Ovary (tissue), 9 donors: ENCODE data around the gene CARD9. TPM values are rescaled to one million over a fixed set of nuclear protein-coding genes. Genes with fewer than 3 reads are reported as not detected.
"Not testable (repeated sequence)": the region's sequence is repeated elsewhere in the genome, so short reads cannot be mapped to it uniquely, and the experiment has no call there.

Experiments
- DNase-seq, 5 donors: peaks; one replicate each; pipeline ENCODE4 v3.0.0-alpha.2; 2019 to 2020
- H3K27ac ChIP-seq, 2 donors: fragments of 200-600 bp; one replicate each; pipeline versions ENCODE4 v1.5.1 to v1.8.0; 2019 to 2022
- H3K27me3 ChIP-seq: fragments of 200-600 bp; one replicate; pipeline ENCODE4 v1.8.0; 2022
- H3K36me3 ChIP-seq: fragments of 200-600 bp; sonication (generic); one replicate; pipeline ENCODE4 v1.5.1; 2019
- H3K4me1 ChIP-seq: one replicate; pipeline ENCODE4 v1.8.1; 2013; ENCODE audit warnings: mild to moderate bottlenecking, moderate library complexity; ENCODE audit not compliant: insufficient read depth
- H3K4me3 ChIP-seq: fragments of 200-600 bp; sonication (generic); one replicate; pipeline ENCODE4 v1.5.1; 2017
- H3K9me3 ChIP-seq, 2 donors: fragments of 200-600 bp in 1 of 2; sonication (generic) in 1 of 2; one replicate each; pipeline versions ENCODE4 v1.5.1 to v1.8.1; 2013 to 2019; ENCODE audit warnings: mild to moderate bottlenecking in 1 of 2, moderate library complexity in 1 of 2
- EP300 ChIP-seq: sonication (generic); formaldehyde crosslinking; IDR thresholded peaks from one replicate; pipeline ENCODE4 v1.6.1; 2017; ENCODE audit warnings: antibody characterized with exemption
- POLR2A ChIP-seq: fragments of 450-650 bp; IDR thresholded peaks from one replicate; pipeline ENCODE4 v1.6.1; 2017; ENCODE audit warnings: antibody characterized with exemption, mild to moderate bottlenecking, moderate library complexity
- WGBS, 3 donors: extraction: QIAGEN DNeasy Blood & Tissue Kit in 1 of 3; methylation state at CpG; one replicate each; pipeline versions ENCODE4 v1.1.5 to v1.1.7; 2013 to 2017; 5-methylcytosine and 5-hydroxymethylcytosine counted together
- intact Hi-C, 4 donors: fragments of 100-400 bp; cut with DNase I; formaldehyde crosslinking; loops; one replicate each; pipeline versions ENCODE4 v1.11.0 to v1.15.1; 2022 to 2023
- polyA plus RNA-seq, 2 donors: library from polyadenylated mRNA; stranded (reverse); fragments of 200-250 nt in 1 of 2; fragments of 350-450 nt in 1 of 2; fragmentation: Illumina TruSeq in 1 of 2; extraction: RNeasy Lipid Tissue Mini Kit (QIAGEN cat#74804) in 1 of 2; gene quantifications; one replicate each; pipeline ENCODE4 v1.2.3, GENCODE V29; 2013 to 2014
- total RNA-seq, 7 donors: library from RNA; depleted of rRNA in 2 of 7; stranded (reverse); fragments of >200 nt in 2 of 7; fragmentation: NEBNext Ultra II Directional in 3 of 7; extraction: Animal tissue kit (Norgen Biotek cat#: 25700) in 3 of 7; gene quantifications; one replicate each; pipeline versions ENCODE4 v1.1.0 to v1.2.4, GENCODE V29; 2016 to 2023
- TF ChIP-seq, protein P1 (sequence below), 3 donors: fragments of 450-650 bp in 2 of 3; fragments of 200-600 bp in 1 of 3; IDR thresholded peaks; one replicate each; pipeline versions ENCODE4 v1.5.1 to v1.8.0; 2016 to 2022; ENCODE audit warnings: antibody characterized with exemption in 3 of 3, mild to moderate bottlenecking in 1 of 3
- donor health status: DM: no; HTN: no; CAD: no; lungs with moderate emphysema.
- donor health status: DM: no; HTN: no; CAD: no.
- donor health status: Bipolar disorder and iron deficiency.
- donor health status: DM: yes; HTN: yes; CAD: no.
- donor health status: DM: no; HTN: no; CAD: no.
- donor health status: DM: yes; HTN: yes; CAD: no.

CARD9 gene
- total and polyA plus RNA-seq, 9 donors: 0.48 to 3.5 (median 1.1) TPM; not detected in 1

DNA sequence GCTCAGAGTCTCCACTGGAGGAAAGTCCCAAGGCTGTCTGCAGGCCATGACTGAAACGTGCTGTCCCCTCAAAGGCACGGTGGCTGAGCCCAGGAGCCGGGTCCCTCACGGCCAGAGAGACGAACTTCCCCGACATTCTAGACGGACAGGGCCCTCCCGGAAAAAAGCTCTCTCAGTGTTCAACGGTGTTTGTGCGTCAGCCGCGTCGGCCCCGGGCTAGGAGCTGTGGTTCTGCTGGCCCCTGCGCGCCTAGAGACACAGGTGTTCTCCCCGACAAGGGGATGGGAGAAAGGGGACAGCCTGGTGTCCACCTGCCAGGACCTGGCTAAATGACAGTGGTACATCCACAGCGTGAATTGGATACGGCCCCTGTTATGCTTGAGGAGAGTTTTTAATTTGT is 51.9 kb downstream of the CARD9 start:
- TF ChIP-seq EP300 (no peak), POLR2A (no peak)
- TF ChIP-seq, protein P1, sequence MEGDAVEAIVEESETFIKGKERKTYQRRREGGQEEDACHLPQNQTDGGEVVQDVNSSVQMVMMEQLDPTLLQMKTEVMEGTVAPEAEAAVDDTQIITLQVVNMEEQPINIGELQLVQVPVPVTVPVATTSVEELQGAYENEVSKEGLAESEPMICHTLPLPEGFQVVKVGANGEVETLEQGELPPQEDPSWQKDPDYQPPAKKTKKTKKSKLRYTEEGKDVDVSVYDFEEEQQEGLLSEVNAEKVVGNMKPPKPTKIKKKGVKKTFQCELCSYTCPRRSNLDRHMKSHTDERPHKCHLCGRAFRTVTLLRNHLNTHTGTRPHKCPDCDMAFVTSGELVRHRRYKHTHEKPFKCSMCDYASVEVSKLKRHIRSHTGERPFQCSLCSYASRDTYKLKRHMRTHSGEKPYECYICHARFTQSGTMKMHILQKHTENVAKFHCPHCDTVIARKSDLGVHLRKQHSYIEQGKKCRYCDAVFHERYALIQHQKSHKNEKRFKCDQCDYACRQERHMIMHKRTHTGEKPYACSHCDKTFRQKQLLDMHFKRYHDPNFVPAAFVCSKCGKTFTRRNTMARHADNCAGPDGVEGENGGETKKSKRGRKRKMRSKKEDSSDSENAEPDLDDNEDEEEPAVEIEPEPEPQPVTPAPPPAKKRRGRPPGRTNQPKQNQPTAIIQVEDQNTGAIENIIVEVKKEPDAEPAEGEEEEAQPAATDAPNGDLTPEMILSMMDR (IDR thresholded peaks at IDR 0.05): no peak
- Histone ChIP-seq H3K9me3 (no peaks in the 10 kb centered on the region), H3K36me3 (no peaks in the 10 kb centered on the region), H3K4me3 (no peak overlapping the region), H3K4me1 (peaks cover 8% of the 10 kb centered on the region), H3K27ac (no peak overlapping the region), H3K27me3 (no peaks in the 10 kb centered on the region)
- DNase-seq: no peak
- intact Hi-C loops: no loop called here
- 87 to 90% (median 87%) methylated on average over 19 of the region's 19 CpGs for WGBS, 3 donors

DNA sequence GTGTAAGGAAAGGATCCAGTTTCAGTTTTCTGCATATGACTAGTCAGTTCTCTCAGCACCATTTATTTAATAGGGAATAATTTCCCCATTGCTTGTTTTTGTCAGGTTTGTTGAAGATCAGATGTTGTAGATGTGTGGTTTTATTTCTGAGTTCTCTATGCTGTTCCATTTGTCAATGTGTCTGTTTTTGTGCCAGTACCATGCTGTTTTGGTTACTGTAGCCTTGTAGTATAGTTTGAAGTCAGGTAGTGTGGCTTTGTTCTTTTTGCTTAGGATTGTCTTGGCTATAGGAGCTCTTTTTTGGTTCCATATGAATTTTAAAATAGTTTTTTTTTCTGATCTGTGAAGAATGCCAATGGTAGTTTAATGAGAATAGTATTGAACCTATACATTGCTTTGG is 52.5 kb downstream of the CARD9 start:
- intact Hi-C loops: not testable (repeated sequence)

DNA sequence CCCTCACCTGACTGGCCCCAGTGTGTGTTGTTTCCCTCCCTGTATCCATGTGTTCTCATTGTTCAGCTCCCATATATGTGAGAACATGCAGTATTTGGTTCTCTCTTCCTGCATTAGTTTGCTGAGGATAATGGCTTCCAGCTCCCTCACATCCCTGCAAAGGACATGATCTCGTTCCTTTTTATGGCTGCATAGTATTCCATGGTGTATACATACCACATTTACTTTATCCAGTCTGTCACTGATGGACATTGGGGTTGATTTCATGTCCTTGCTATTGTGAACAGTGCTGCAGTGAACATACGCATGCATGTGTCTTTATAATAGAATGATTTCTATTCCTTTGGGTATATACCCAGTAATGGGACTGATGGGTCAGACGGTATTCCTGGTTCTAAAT is 53.5 kb downstream of the CARD9 start:
- H3K27me3 ChIP-seq, H3K9me3 ChIP-seq, DNase-seq, H3K27ac ChIP-seq, H3K4me3 ChIP-seq, H3K4me1 ChIP-seq, H3K36me3 ChIP-seq: not testable (repeated sequence)
- WGBS, 3 donors: 91 to 92% (median 92%) methylated on average over 3 of the region's 3 CpGs
- intact Hi-C loops: loop anchor here in 1 of 4 donors (5.0 kb wide), 1 partner anchor 47 kb away; no protein-coding TSS in a partner anchor

More for the DNA sequence above, 52.5 kb downstream of the CARD9 start:
- H3K4me3 ChIP-seq, DNase-seq, H3K9me3 ChIP-seq, H3K27me3 ChIP-seq, H3K4me1 ChIP-seq, H3K27ac ChIP-seq, H3K36me3 ChIP-seq: not testable (repeated sequence)

DNA sequence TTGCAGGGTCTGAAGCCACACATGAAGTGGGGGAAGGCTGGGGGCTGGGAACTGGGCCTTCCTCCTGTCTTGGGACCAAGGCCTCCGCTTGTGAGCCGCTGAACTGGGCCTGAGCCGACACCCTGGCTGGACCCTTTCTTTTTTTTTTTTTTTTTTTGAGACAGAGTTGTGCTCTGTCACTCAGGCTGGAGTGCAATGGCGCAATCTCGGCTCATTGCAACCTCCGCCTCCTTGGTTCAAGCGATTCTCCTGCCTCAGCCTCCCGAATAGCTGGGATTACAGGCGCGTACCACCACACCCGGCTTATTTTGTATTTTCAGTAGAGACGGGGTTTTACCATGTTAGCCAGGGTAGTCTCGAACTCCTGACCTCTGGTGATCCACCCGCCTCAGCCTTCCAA is 54.2 kb downstream of the CARD9 start:
- H3K4me3 ChIP-seq, H3K36me3 ChIP-seq, H3K9me3 ChIP-seq, H3K4me1 ChIP-seq, H3K27ac ChIP-seq, H3K27me3 ChIP-seq, DNase-seq: not testable (repeated sequence)
- WGBS, 3 donors: 94 to 96% (median 95%) methylated on average over 14 of the region's 14 CpGs
- intact Hi-C loops: loop anchor here in 1 of 4 donors (5.0 kb wide), 1 partner anchor 48 kb away; no protein-coding TSS in a partner anchor

DNA sequence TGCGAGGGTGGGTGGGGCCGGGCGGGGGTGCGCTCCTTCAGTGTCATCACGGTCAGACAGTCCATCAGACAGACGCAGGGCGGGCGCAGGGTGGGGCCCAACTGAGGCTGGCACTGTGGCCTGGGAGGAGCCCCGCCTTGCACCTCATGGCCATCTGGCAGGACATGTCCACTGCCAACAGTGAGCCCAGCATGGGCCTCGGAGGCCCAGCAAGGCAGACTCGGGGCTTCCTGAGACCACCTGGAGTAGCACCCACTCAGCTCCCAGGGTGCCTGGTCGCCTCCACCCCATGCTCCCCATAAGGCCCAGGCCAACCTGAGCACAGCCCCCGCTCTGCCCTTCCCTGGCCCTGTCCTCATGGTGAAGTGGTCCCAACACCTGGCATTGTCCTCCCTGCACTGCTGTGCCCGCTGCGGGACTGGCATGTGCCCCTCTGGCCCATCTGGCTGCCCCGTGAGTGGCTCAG is 54.7 kb downstream of the CARD9 start:
- no peaks in the 10 kb centered on the region for H3K36me3 ChIP-seq
- no peaks in the 10 kb centered on the region for H3K9me3 ChIP-seq
- no peaks in the 10 kb centered on the region for H3K27me3 ChIP-seq
- H3K4me3 ChIP-seq: no peak overlapping the region
- TF ChIP-seq POLR2A (no peak), EP300 (no peak)
- TF ChIP-seq, protein P1 (IDR thresholded peaks at IDR 0.05): no peak
- no peak for DNase-seq
- 78 to 80% (median 80%) methylated on average over 12 to 16 of the region's 16 CpGs for WGBS, 3 donors
- intact Hi-C loops: loop anchor here in 1 of 4 donors (5.0 kb wide), 1 partner anchor 48 kb away; no protein-coding TSS in a partner anchor
- no peak overlapping the region for H3K27ac ChIP-seq
- H3K4me1 ChIP-seq: no peaks in the 10 kb centered on the region

DNA sequence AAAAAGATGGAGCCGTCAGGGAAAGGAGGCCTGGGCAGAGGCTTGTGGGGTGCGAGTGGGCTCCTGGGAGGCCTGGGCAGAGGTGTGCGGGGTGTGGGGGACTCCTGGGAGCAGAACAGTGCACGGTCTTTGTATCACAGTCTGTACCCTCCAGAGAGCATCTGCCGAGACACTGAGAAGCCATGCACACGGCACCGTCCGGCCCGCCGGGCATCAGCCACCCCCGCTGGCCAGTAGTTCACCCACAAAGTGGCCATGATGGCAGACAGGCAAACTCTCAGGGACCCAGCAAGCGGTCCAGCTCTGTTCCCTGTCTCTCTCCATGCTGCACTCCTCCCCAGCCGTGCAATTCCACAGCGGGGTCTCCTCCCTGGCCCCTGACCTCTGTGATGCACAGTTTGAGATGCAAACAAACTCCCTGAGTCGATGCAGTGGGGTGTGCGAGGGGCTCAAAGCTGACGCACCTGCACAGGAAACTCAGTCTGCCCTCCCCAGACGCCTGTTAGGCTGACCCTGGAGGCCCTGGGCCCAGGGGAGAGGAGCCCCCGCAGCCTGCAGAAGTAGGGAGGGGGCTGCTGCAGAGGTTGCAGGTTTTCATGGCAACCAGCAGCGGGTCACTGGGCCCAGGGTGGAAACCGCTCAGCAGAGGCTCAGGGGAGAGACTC is 55.2 kb downstream of the CARD9 start:
- intact Hi-C loops: loop anchor here in 1 of 4 donors (5.0 kb wide), 1 partner anchor 49 kb away; no protein-coding TSS in a partner anchor
- Histone ChIP-seq H3K36me3 (no peaks in the 10 kb centered on the region), H3K27me3 (no peaks in the 10 kb centered on the region), H3K27ac (no peak overlapping the region), H3K4me3 (no peak overlapping the region), H3K9me3 (no peaks in the 10 kb centered on the region), H3K4me1 (no peaks in the 10 kb centered on the region)
- WGBS, 3 donors: 66 to 71% (median 67%) methylated on average over 20 to 21 of the region's 21 CpGs
- TF ChIP-seq, protein P1 (IDR thresholded peaks at IDR 0.05): no peak
- TF ChIP-seq POLR2A (no peak), EP300 (no peak)
- DNase-seq: no peak
